K562 (cell line): ENCODE data around the gene CARD11. TPM values are rescaled to one million over a fixed set of nuclear protein-coding genes. Genes with fewer than 3 reads are reported as not detected.

Source experiments
- ATAC-seq: fragments of 200-7000 bp; cut with Tn5 transposase; 3 replicates; pipeline ENCODE4 v1.9.1; 2020; ENCODE audit warnings: moderate library complexity
- BruUV-seq: library from RNA; stranded (reverse); fragments of 400-500 nt; replicated peaks from 2 replicates; lab custom pipeline; 2021; lab: Mats Ljungman, UMichigan
- CTCF ChIA-PET: fragments of 300-600 bp; formaldehyde crosslinking; extraction: SDS; loops from one replicate; lab custom pipeline; 2021; ENCODE audit warnings: low intra/inter-chr PET ratio; lab: Yijun Ruan, JAX
- POLR2A ChIA-PET: fragments of 300-600, 350-650 bp; sonication (Branson Sonifier 250); formaldehyde crosslinking; extraction: SDS; loops from one replicate; lab custom pipeline; 2021; ENCODE audit warnings: antibody characterized with exemption, inconsistent platforms; lab: Yijun Ruan, JAX
- DNase-seq, 4 experiments: peaks; one replicate each; pipeline versions ENCODE4 v3.0.0 to v3.0.0-alpha.2; 2011 to 2018; ENCODE audit warnings: low spot score in 3 of 4, mixed read lengths in 3 of 4; ENCODE audit errors: extremely low read depth in 1 of 4
- FAIRE-seq: peaks from 2 replicates; lab custom pipeline; 2011; peaks lifted over from hg19 to GRCh38; lab: Jason Lieb, UNC
- H2AFZ ChIP-seq: 2 replicates; pipeline ENCODE4 v1.6.0; 2011; ENCODE audit warnings: low read depth, low read length, control low read depth, inconsistent platforms
- H3K27ac ChIP-seq: fragments of 200-600 bp; 3 replicates; pipeline ENCODE4 v1.8.0; 2011; ENCODE audit warnings: low read depth, mild to moderate bottlenecking, control low read depth, inconsistent platforms, low read length, moderate library complexity, mixed read lengths; ENCODE audit errors: extremely low read depth
- H3K27me3 ChIP-seq, 2 experiments: fragments of 300-600 bp in 1 of 2; 2 replicates in 1 of 2; 3 replicates in 1 of 2; pipeline versions ENCODE4 v1.6.0 to v1.8.0; 2011; ENCODE audit warnings: inconsistent platforms in 2 of 2, low read length in 2 of 2, mild to moderate bottlenecking in 1 of 2, mixed read lengths in 1 of 2, moderate library complexity in 1 of 2; ENCODE audit not compliant: control insufficient read depth in 2 of 2, insufficient read depth in 2 of 2
- H3K36me3 ChIP-seq: fragments of 300-600 bp; 3 replicates; pipeline ENCODE4 v1.8.0; 2011; ENCODE audit warnings: mild to moderate bottlenecking, low read length, inconsistent platforms; ENCODE audit not compliant: control insufficient read depth, insufficient read depth
- H3K4me1 ChIP-seq, 2 experiments: fragments of 200-600 bp in 1 of 2; replicated peaks in 1 of 2; 2 replicates in 1 of 2; 3 replicates in 1 of 2; pipeline versions ENCODE4 v1.5.1 to v1.8.0; 2011; ENCODE audit warnings: inconsistent platforms in 2 of 2, low read length in 2 of 2, mild to moderate bottlenecking in 1 of 2, mixed read lengths in 1 of 2, moderate library complexity in 1 of 2; ENCODE audit not compliant: control insufficient read depth in 2 of 2, insufficient read depth in 2 of 2
- H3K4me2 ChIP-seq: 2 replicates; pipeline ENCODE4 v1.6.1; 2011; ENCODE audit warnings: low read length, control low read depth, inconsistent platforms, mixed read lengths; ENCODE audit not compliant: insufficient read depth
- H3K4me3 ChIP-seq: fragments of 200-600 bp; sonication (generic), shearing (Covaris generic); 2 replicates; pipeline ENCODE4 v1.5.1; 2016; ENCODE audit warnings: control low read depth, inconsistent platforms
- H3K79me2 ChIP-seq: fragments of 200-600 bp; 3 replicates; pipeline ENCODE4 v1.8.0; 2011; ENCODE audit warnings: low read length, inconsistent platforms; ENCODE audit not compliant: control insufficient read depth, insufficient read depth
- H3K9ac ChIP-seq, 2 experiments: 2 replicates each; pipeline versions ENCODE4 v1.6.0 to v1.6.1; 2011; ENCODE audit warnings: low read depth in 2 of 2, low read length in 2 of 2, control low read depth in 1 of 2, inconsistent platforms in 1 of 2, mild to moderate bottlenecking in 1 of 2, mixed read lengths in 1 of 2; ENCODE audit not compliant: insufficient read depth in 1 of 2
- H3K9me1 ChIP-seq: one replicate; pipeline ENCODE4 v1.6.0; 2011; ENCODE audit warnings: inconsistent platforms, mild to moderate bottlenecking, low read length, moderate library complexity; ENCODE audit not compliant: control insufficient read depth, insufficient read depth
- H3K9me3 ChIP-seq: replicated peaks from 2 replicates; pipeline ENCODE4 v1.5.1; 2011; ENCODE audit warnings: low read depth, low read length, inconsistent platforms; ENCODE audit not compliant: control insufficient read depth, insufficient read depth
- H4K20me1 ChIP-seq: replicated peaks from 2 replicates; pipeline ENCODE4 v1.6.1; 2011; ENCODE audit warnings: low read length, inconsistent platforms, mixed read lengths; ENCODE audit not compliant: control insufficient read depth, insufficient read depth
- CREM ChIP-seq: IDR thresholded peaks from 2 replicates; pipeline ENCODE4 v1.6.1; 2014; ENCODE audit warnings: antibody characterized with exemption, low read depth
- EWSR1 ChIP-seq: fragments of 450-650 bp; IDR thresholded peaks from 2 replicates; pipeline ENCODE4 v1.6.1; 2018; ENCODE audit warnings: borderline replicate concordance, mild to moderate bottlenecking, low read depth, moderate library complexity; ENCODE audit not compliant: partially characterized antibody
- HMGXB4 ChIP-seq: sonication (generic); formaldehyde crosslinking; IDR thresholded peaks from 2 replicates; pipeline ENCODE4 v1.8.1; 2023; ENCODE audit warnings: mild to moderate bottlenecking, missing genetic modification reagents
- MEIS2 ChIP-seq: fragments of 450-650 bp; IDR thresholded peaks from 2 replicates; pipeline ENCODE4 v1.6.1; 2014; ENCODE audit warnings: mild to moderate bottlenecking; ENCODE audit not compliant: partially characterized antibody
- RAD51 ChIP-seq: fragments of 450-650 bp; IDR thresholded peaks from 2 replicates; pipeline ENCODE4 v1.7.1; 2016; ENCODE audit warnings: low read depth, mild to moderate bottlenecking, borderline replicate concordance
- SIRT6 ChIP-seq: IDR thresholded peaks from one replicate; pipeline ENCODE4 v1.6.1; 2012; ENCODE audit warnings: low read depth, mild to moderate bottlenecking, control low read depth, inconsistent platforms, low read length, moderate library complexity
- SUPT5H ChIP-seq: fragments of 450-650 bp; IDR thresholded peaks from 2 replicates; pipeline ENCODE4 v1.6.1; 2016
- TAF7 ChIP-seq: fragments of 450-650 bp; IDR thresholded peaks from 2 replicates; pipeline ENCODE4 v1.6.1; 2016; ENCODE audit warnings: missing genetic modification characterization, missing compliant biosample characterization
- ZNF174 ChIP-seq: fragments of 250-450 bp; sonication (Bioruptor Pico); IDR thresholded peaks from 2 replicates; pipeline ENCODE4 v1.4.0; 2020; ENCODE audit warnings: mild to moderate bottlenecking
- ZNF766 ChIP-seq: fragments of 200-800 bp; sonication (Bioruptor generic); conservative IDR thresholded peaks from 2 replicates; pipeline ENCODE4 v1.6.1; 2016; ENCODE audit warnings: missing genetic modification characterization, missing compliant biosample characterization
- WGBS: fragments of 100-300 bp; shearing (Covaris generic); methylation state at CpG from one replicate; pipeline ENCODE4 v1.1.6; 2016; ENCODE audit warnings: low coverage, mixed read lengths; ENCODE audit not compliant: insufficient coverage; ENCODE audit errors: missing lambda C conversion rate; 5-methylcytosine and 5-hydroxymethylcytosine counted together
- in situ Hi-C: fragments of 300-500 bp; cut with MboI; formaldehyde crosslinking; loops from 4 replicates; pipeline ENCODE4 v1.15.0; 2018; ENCODE audit warnings: inconsistent platforms, mixed read lengths
- intact Hi-C: fragments of 100-400 bp; cut with micrococcal nuclease; formaldehyde crosslinking; loops from 2 replicates; pipeline ENCODE4 v1.14.2; 2022
- polyA plus RNA-seq, 8 experiments: library from polyadenylated mRNA; depleted of rRNA in 4 of 8; stranded (reverse) in 5 of 8; unstranded in 3 of 8; fragments of >200 nt; fragmentation: Nextera tagmentation in 2 of 8; fragmentation: Illumina TruSeq in 1 of 8; extraction: Ambion mirVana in 2 of 8; extraction: Trizol in 1 of 8; gene quantifications; 2 replicates each; pipeline versions ENCODE4 v1.2.1 to v1.2.3, GENCODE V29; 2011 to 2014; ENCODE audit warnings: inconsistent platforms in 1 of 8, missing spikeins in 1 of 8
- total RNA-seq, 7 experiments: library from RNA; depleted of rRNA in 6 of 7; stranded (reverse); fragments of >200 nt in 6 of 7; fragmentation: Illumina TruSeq in 2 of 7; extraction: Trizol in 2 of 7; gene quantifications; 2 replicates each; pipeline versions ENCODE4 v1.2.1 to v1.2.3, GENCODE V29; 2011 to 2021; ENCODE audit warnings: low replicate concordance in 1 of 7
- TF ChIP-seq, protein P1 (sequence below): fragments of 250-450 bp; sonication (Bioruptor Pico); IDR thresholded peaks from 2 replicates; pipeline ENCODE4 v1.4.0; 2020; ENCODE audit warnings: mild to moderate bottlenecking, moderate library complexity, borderline replicate concordance
- TF ChIP-seq, protein P2 (sequence below): fragments of 450-650 bp; IDR thresholded peaks from 2 replicates; pipeline ENCODE4 v1.6.1; 2018; ENCODE audit not compliant: partially characterized antibody

Gene CARD11
- total and polyA plus RNA-seq, 9 of the 15 experiments (the other 6 are each of a cell fraction or from before 2014, with no cell fraction given), result 0.07 to 12.8 (median 5.7) TPM

DNA sequence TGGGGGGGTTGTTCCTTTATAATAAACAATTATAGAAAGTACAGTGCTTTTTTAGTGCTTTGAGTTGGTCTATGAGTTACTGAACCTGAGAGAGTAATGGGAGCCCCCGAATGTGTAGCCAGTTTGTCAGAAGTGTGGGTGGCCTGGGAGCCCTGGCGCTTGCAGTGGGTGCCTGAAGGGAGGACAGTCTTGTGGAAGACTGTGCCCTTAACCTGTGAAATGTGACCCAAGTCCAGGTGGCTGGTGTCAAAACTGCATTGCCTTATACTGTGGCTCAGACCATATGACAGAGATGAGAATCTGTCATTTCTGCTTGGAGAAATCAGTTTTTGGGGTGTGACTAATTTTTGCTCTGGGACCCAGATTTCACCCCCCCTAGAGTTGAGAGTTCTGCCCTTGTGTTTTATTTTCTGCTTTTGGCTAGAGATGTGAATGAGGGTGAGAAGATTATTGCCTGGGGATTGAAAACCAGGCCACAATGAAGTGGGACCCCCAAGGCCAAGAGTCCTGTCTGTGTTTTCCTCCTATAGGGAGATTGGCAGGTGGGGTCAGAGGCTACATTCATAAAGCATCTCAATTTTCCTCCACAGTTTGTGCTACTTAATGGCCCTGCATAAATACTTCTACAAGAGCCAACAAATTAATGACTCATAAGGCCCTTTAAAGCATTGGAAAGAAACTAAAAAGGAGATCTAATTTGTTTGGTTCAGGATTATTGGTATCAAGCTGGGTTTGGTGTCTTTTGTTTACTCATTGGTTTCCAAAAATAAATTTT lies 24.1 kb upstream of the CARD11 start (continued):
- no peak for TF ChIP-seq SIRT6

DNA sequence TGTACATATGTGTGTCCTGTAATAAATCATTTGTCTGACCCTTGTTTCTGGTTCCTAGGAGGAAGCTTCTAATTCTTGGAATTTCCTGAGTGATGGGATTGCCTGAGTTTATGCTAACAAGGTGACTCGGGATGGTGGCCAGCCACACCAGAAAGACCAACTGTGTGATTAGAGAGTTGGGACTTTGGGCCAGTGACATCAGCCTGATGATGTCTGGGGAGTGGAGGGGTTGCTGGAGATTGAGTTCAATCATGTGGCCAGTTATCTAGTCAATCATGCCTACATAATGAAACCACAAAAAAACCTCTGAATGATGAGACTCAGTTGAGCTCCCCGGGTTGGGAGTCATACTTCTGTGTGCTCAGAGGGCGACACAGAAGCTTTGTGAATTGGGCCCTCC lies 23.5 kb upstream of the CARD11 start:
- Histone ChIP-seq H4K20me1 (no peaks in the 10 kb centered on the region), H3K9ac (no peak overlapping the region), H3K4me2 (no peak overlapping the region), H3K27ac (no peak overlapping the region), H3K27me3 (peaks cover 0 to 26% of the 10 kb centered on the region in 2 experiments; a peak in 2 of 5 replicates), H3K36me3 (no peaks in the 10 kb centered on the region), H3K4me1 (no peaks in the 10 kb centered on the region), H3K9me1 (no peaks in the 10 kb centered on the region), H3K9me3 (no peaks in the 10 kb centered on the region), H3K79me2 (no peaks in the 10 kb centered on the region), H2AFZ (no peak overlapping the region), H3K4me3 (no peak overlapping the region)
- 0% methylated on average over 3 of the region's 3 CpGs for WGBS
- FAIRE-seq (no peak), ATAC-seq (no peak; the same call in 2 of the 3 replicates), DNase-seq (no peak)
- ChIA-PET CTCF (no interaction called here), POLR2A (interaction anchor here (0.6 to 0.8 kb wide), 2 partner anchors 13 to 126 kb away, joined by 3 to 4 read pairs; no protein-coding TSS in a partner anchor)
- intact Hi-C loops (loop anchor here (10.0 kb wide), 1 partner anchor 202 kb away; no protein-coding TSS in a partner anchor), in situ Hi-C loops (no loop called here)
- no TSS peak for BruUV-seq
- TF ChIP-seq SUPT5H (no peak), TAF7 (no peak), MEIS2 (peak; percentile 79), CREM (0 out of 2 replicates have a peak, but pooled peaks have one; percentile 16), HMGXB4 (CRISPR knock-in tag) (no peak), EWSR1 (no peak), RAD51 (peak; percentile 70), ZNF174 (CRISPR knock-in tag) (no peak), ZNF766 (peak; percentile 94)
- TF ChIP-seq, protein P1, sequence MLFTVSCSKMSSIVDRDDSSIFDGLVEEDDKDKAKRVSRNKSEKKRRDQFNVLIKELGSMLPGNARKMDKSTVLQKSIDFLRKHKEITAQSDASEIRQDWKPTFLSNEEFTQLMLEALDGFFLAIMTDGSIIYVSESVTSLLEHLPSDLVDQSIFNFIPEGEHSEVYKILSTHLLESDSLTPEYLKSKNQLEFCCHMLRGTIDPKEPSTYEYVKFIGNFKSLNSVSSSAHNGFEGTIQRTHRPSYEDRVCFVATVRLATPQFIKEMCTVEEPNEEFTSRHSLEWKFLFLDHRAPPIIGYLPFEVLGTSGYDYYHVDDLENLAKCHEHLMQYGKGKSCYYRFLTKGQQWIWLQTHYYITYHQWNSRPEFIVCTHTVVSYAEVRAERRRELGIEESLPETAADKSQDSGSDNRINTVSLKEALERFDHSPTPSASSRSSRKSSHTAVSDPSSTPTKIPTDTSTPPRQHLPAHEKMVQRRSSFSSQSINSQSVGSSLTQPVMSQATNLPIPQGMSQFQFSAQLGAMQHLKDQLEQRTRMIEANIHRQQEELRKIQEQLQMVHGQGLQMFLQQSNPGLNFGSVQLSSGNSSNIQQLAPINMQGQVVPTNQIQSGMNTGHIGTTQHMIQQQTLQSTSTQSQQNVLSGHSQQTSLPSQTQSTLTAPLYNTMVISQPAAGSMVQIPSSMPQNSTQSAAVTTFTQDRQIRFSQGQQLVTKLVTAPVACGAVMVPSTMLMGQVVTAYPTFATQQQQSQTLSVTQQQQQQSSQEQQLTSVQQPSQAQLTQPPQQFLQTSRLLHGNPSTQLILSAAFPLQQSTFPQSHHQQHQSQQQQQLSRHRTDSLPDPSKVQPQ, result no peak
- TF ChIP-seq, protein P2, sequence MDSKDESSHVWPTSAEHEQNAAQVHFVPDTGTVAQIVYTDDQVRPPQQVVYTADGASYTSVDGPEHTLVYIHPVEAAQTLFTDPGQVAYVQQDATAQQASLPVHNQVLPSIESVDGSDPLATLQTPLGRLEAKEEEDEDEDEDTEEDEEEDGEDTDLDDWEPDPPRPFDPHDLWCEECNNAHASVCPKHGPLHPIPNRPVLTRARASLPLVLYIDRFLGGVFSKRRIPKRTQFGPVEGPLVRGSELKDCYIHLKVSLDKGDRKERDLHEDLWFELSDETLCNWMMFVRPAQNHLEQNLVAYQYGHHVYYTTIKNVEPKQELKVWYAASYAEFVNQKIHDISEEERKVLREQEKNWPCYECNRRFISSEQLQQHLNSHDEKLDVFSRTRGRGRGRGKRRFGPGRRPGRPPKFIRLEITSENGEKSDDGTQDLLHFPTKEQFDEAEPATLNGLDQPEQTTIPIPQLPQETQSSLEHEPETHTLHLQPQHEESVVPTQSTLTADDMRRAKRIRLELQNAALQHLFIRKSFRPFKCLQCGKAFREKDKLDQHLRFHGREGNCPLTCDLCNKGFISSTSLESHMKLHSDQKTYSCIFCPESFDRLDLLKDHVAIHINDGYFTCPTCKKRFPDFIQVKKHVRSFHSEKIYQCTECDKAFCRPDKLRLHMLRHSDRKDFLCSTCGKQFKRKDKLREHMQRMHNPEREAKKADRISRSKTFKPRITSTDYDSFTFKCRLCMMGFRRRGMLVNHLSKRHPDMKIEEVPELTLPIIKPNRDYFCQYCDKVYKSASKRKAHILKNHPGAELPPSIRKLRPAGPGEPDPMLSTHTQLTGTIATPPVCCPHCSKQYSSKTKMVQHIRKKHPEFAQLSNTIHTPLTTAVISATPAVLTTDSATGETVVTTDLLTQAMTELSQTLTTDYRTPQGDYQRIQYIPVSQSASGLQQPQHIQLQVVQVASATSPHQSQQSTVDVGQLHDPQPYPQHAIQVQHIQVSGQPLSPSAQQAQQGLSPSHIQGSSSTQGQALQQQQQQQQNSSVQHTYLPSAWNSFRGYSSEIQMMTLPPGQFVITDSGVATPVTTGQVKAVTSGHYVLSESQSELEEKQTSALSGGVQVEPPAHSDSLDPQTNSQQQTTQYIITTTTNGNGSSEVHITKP, result no peak
